Measurements from ENCODE around the gene GDF7. TPM values are rescaled to one million over a fixed set of nuclear protein-coding genes. Genes with fewer than 3 reads are reported as not detected.

GDF7 gene
- total RNA-seq, 4 donors from 2014 or later = 0.26 to 1.9 (median 0.78) TPM

DNA sequence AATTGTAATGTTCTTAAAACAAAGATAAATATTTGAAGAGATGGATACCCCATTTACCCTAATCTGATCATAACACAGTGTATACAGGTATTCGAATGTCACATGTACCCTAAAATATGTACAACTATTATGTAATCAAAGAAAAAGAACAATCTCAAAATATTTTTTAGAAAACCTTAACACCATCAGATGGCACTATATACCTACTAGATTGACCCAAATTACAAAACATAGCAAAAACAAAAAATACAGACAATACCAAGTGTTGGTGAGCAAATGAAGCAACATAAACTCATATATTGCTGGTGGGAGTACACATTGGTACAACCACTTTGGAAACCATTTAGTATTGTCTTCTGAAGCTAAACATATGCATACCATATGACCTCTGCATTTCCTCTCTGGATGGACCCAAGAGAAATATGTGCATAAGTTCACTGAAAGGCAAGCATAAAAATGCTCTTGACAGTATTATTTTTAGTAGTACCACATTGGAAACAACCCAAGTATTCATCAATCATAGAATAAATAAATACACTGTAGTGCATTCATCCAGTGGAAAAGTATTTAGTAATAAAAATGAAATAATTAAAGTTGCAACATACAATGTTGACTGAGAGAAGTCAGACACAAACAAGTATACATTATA, 55.8 kb downstream of the GDF7 start:
- no peak overlapping the region for H3K27ac ChIP-seq
- intact Hi-C loops (cut with DNase I) = no loop called here
- H3K27me3 ChIP-seq = no peaks in the 10 kb centered on the region
- H3K4me1 ChIP-seq = no peaks in the 10 kb centered on the region
- H3K4me3 ChIP-seq = no peak overlapping the region
- no peak for DNase-seq
- WGBS, 2 donors = 94% methylated on average over 1 of the region's 1 CpG
- H3K36me3 ChIP-seq = peaks cover 0 to 15% (median 0%) of the 10 kb centered on the region in 3 donors
- H3K9me3 ChIP-seq = peaks cover 0 to 5% (median 0%) of the 10 kb centered on the region in 3 donors
- TF ChIP-seq POLR2A (IDR thresholded peaks at IDR 0.05) = no peak
- TF ChIP-seq, protein P1, sequence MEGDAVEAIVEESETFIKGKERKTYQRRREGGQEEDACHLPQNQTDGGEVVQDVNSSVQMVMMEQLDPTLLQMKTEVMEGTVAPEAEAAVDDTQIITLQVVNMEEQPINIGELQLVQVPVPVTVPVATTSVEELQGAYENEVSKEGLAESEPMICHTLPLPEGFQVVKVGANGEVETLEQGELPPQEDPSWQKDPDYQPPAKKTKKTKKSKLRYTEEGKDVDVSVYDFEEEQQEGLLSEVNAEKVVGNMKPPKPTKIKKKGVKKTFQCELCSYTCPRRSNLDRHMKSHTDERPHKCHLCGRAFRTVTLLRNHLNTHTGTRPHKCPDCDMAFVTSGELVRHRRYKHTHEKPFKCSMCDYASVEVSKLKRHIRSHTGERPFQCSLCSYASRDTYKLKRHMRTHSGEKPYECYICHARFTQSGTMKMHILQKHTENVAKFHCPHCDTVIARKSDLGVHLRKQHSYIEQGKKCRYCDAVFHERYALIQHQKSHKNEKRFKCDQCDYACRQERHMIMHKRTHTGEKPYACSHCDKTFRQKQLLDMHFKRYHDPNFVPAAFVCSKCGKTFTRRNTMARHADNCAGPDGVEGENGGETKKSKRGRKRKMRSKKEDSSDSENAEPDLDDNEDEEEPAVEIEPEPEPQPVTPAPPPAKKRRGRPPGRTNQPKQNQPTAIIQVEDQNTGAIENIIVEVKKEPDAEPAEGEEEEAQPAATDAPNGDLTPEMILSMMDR (IDR thresholded peaks at IDR 0.05) = no peak

DNA sequence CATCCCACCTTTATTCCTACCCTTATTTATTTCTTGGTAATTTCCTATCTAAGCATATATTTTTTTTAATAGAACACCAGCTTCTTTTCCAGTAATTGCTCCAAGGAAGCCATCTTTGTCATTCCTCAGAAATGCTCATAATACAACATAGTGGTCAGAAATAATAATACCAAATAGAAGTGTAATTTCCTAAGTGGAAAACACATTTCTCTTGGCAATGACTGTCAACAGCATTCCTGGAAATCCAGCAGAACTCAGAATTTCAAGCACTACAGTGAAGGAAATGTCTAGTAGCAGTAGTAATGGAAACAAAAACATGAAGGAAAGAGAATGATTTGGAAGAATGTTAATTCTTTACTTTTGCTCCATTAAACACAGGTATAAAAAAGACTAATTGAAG, 56.6 kb downstream of the GDF7 start:
- Histone ChIP-seq H3K27me3 (no peaks in the 10 kb centered on the region), H3K27ac (no peak overlapping the region), H3K4me1 (peaks cover 0 to 8% (median 8%) of the 10 kb centered on the region in 3 donors), H3K4me3 (no peak overlapping the region), H3K9me3 (peaks cover 0 to 2% (median 0%) of the 10 kb centered on the region in 3 donors), H3K36me3 (peaks cover 0 to 15% (median 0%) of the 10 kb centered on the region in 3 donors)
- TF ChIP-seq, protein P1 (IDR thresholded peaks at IDR 0.05) = no peak
- no peak for TF ChIP-seq POLR2A (IDR thresholded peaks at IDR 0.05)
- intact Hi-C loops (cut with DNase I) = no loop called here
- DNase-seq = no peak

DNA sequence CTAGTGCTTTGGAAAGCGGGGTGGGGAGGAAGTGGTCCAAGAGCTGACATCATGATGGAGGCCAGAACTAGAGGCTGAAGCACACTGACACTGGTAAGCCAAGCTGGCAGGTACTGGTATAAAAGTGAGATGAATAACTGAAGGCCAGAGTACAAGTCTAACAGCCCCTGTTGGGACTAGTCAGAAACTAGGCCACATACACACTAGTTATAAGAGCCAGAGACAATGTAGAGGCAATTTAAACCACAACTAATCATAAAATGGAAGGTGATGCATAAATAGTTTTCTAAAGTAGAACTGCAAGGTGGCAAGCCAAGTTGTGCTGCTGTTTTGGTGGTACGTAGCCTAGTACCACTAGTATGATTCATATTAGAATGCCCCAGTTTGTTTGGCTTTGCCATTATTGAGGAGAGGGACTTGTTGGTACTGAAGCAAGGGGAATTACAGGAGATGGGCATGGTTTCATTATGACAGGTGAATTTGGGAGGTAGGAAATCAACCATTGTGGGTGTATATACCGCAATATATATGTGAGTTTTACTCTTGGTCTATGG, 57.6 kb downstream of the GDF7 start:
- 93 to 94% methylated on average over 3 of the region's 3 CpGs for WGBS, 2 donors
- H3K4me3 ChIP-seq = no peak overlapping the region
- intact Hi-C loops (cut with DNase I) = no loop called here
- no peak for DNase-seq
- peaks cover 0 to 15% (median 0%) of the 10 kb centered on the region in 3 donors for H3K36me3 ChIP-seq
- no peak overlapping the region for H3K27ac ChIP-seq
- no peaks in the 10 kb centered on the region for H3K9me3 ChIP-seq
- peaks cover 0 to 10% (median 8%) of the 10 kb centered on the region in 3 donors for H3K4me1 ChIP-seq
- no peak for TF ChIP-seq POLR2A (IDR thresholded peaks at IDR 0.05)
- TF ChIP-seq, protein P1 (IDR thresholded peaks at IDR 0.05) = no peak
- H3K27me3 ChIP-seq = no peaks in the 10 kb centered on the region

DNA sequence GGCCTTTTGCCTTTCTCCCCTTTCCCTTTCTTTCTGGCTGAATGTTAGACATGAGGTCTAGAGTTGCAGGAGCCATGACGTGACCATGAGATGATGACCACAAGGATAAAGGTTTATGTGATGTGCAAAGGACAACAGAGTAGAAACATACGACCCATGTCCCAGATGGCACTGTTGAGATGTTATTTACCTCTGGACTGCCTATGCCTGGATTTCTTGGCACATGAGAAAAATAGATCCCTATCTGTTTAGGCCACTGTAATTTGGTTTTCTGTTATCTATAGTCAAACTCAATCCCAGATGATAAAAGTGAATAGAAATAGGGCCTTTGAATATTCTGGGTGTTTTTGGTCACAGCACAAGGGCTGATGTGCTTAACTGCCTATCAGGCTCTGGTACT, 58.8 kb downstream of the GDF7 start:
- WGBS, 2 donors = 92 to 100% methylated on average over 2 of the region's 2 CpGs
- peaks cover 0 to 15% (median 0%) of the 10 kb centered on the region in 3 donors for H3K36me3 ChIP-seq

DNA sequence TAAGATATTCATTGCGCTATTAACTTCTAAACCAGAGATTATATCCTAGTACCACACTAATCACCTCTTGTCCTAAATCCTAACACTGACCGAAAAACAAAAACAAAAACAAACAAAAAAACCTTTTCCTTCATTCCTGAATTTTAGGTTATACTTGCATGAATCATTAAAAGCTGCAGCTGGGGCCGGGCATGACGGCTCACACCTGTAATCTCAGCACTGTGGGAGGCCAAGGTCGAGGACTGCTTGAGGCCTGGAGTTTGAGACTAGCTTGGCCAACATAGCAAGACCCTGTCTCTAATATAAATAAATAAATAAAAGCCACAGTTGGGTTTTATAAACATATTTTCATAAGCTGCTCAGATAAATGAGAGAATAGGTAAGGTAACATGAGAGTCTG, 60.0 kb downstream of the GDF7 start:
- no peak for DNase-seq

More for the DNA sequence above, 58.8 kb downstream of the GDF7 start:
- Histone ChIP-seq H3K9me3 (no peaks in the 10 kb centered on the region), H3K4me3 (no peak overlapping the region), H3K27me3 (no peaks in the 10 kb centered on the region), H3K27ac (no peak overlapping the region), H3K4me1 (peaks cover 0 to 10% (median 8%) of the 10 kb centered on the region in 3 donors)
- TF ChIP-seq, protein P1 (IDR thresholded peaks at IDR 0.05) = no peak
- no peak for TF ChIP-seq POLR2A (IDR thresholded peaks at IDR 0.05)
- intact Hi-C loops (cut with DNase I) = no loop called here
- no peak for DNase-seq

More for the DNA sequence above, 60.0 kb downstream of the GDF7 start:
- peaks cover 0 to 15% (median 0%) of the 10 kb centered on the region in 3 donors for H3K36me3 ChIP-seq
- TF ChIP-seq, protein P1 (IDR thresholded peaks at IDR 0.05) = no peak
- TF ChIP-seq POLR2A (IDR thresholded peaks at IDR 0.05) = no peak
- H3K27me3 ChIP-seq = no peaks in the 10 kb centered on the region
- intact Hi-C loops (cut with DNase I) = no loop called here
- no peak overlapping the region for H3K27ac ChIP-seq
- peaks cover 0 to 10% (median 8%) of the 10 kb centered on the region in 3 donors for H3K4me1 ChIP-seq
- no peaks in the 10 kb centered on the region for H3K9me3 ChIP-seq
- H3K4me3 ChIP-seq = no peak overlapping the region
- 96 to 98% methylated on average over 5 of the region's 5 CpGs for WGBS, 2 donors
